Measurements from ENCODE around the gene MIS18BP1.

MIS18BP1 gene

GRCh38 chr14:45247427-45247826 lies 5.6 kb downstream of the MIS18BP1 start:
- no peak for DNase-seq (ENCODE audit: low read depth, low spot score)
- in situ Hi-C loops (cut with HindIII; ENCODE audit: low sequenced_read_pairs) = no loop called here
- no peak overlapping the region for H3K4me3 ChIP-seq (ENCODE audit: low read depth, low read length)
- TF ChIP-seq CTCF (IDR thresholded peaks at IDR 0.05; ENCODE audit: low read depth, low read length) = no peak

GRCh38 chr14:45246691-45247090 lies 6.3 kb downstream of the MIS18BP1 start:
- no peak for DNase-seq (ENCODE audit: low read depth, low spot score)
- in situ Hi-C loops (cut with HindIII; ENCODE audit: low sequenced_read_pairs) = no loop called here
- no peak overlapping the region for H3K4me3 ChIP-seq (ENCODE audit: low read depth, low read length)
- no peak for TF ChIP-seq CTCF (IDR thresholded peaks at IDR 0.05; ENCODE audit: low read depth, low read length)

GRCh38 chr14:45246151-45246550 lies 6.9 kb downstream of the MIS18BP1 start:
- TF ChIP-seq CTCF (IDR thresholded peaks at IDR 0.05; ENCODE audit: low read depth, low read length) = no peak
- H3K4me3 ChIP-seq (ENCODE audit: low read depth, low read length) = no peak overlapping the region
- DNase-seq (ENCODE audit: low read depth, low spot score) = no peak
- in situ Hi-C loops (cut with HindIII; ENCODE audit: low sequenced_read_pairs) = no loop called here

GRCh38 chr14:45242706-45243105 lies 10.3 kb downstream of the MIS18BP1 start:
- in situ Hi-C loops (cut with HindIII; ENCODE audit: low sequenced_read_pairs) = no loop called here
- TF ChIP-seq CTCF (IDR thresholded peaks at IDR 0.05; ENCODE audit: low read depth, low read length) = no peak
- no peak for DNase-seq (ENCODE audit: low read depth, low spot score)
- H3K4me3 ChIP-seq (ENCODE audit: low read depth, low read length) = no peak overlapping the region

- H3K4me3 ChIP-seq (ENCODE audit: low read depth, low read length) = no peak overlapping the region
- no peak for TF ChIP-seq CTCF (IDR thresholded peaks at IDR 0.05; ENCODE audit: low read depth, low read length)
- in situ Hi-C loops (cut with HindIII; ENCODE audit: low sequenced_read_pairs) = no loop called here
- DNase-seq (ENCODE audit: low read depth, low spot score) = no peak
Measured at GRCh38 chr14:45238988-45239387, 14.0 kb downstream of the MIS18BP1 start.

GRCh38 chr14:45227566-45227965 lies 25.4 kb downstream of the MIS18BP1 start:
- TF ChIP-seq CTCF (IDR thresholded peaks at IDR 0.05; ENCODE audit: low read depth, low read length) = no peak
- no peak for DNase-seq (ENCODE audit: low read depth, low spot score)
- no peak overlapping the region for H3K4me3 ChIP-seq (ENCODE audit: low read depth, low read length)
- in situ Hi-C loops (cut with HindIII; ENCODE audit: low sequenced_read_pairs) = no loop called here

Data from astrocyte of the spinal cord (primary cell).